HEK293T (cell line): ENCODE results near the gene BNIP3.
"Not testable (repeated sequence)": the region's sequence is repeated elsewhere in the genome, so short reads cannot be mapped to it uniquely, and the experiment has no call there.

Experiments used
- ARNT ChIP-seq: fragments of 450-650 bp; IDR thresholded peaks from 2 replicates; pipeline ENCODE4 v1.6.1; 2017; ENCODE audit warnings: mild to moderate bottlenecking
- FOXM1 ChIP-seq: fragments of 450-650 bp; IDR thresholded peaks from 2 replicates; pipeline ENCODE4 v1.6.1; 2017; ENCODE audit warnings: mild to moderate bottlenecking, borderline replicate concordance
- HDGF ChIP-seq: fragments of 450-650 bp; IDR thresholded peaks from 2 replicates; pipeline ENCODE4 v1.6.1; 2017; ENCODE audit warnings: antibody characterized with exemption, borderline replicate concordance
- LEF1 ChIP-seq: fragments of 450-650 bp; IDR thresholded peaks from 2 replicates; pipeline ENCODE4 v1.6.1; 2017; ENCODE audit warnings: mild to moderate bottlenecking, borderline replicate concordance
- SP1 ChIP-seq: fragments of 450-650 bp; IDR thresholded peaks from 2 replicates; pipeline ENCODE4 v1.6.1; 2017

- TF ChIP-seq HDGF, SP1, FOXM1, LEF1, ARNT: not testable (repeated sequence)
These were observed 5.6 kb upstream of the BNIP3 start for GRCh38 chr10:131987301-131987700.
